ENCODE results near the gene SEMA4G. TPM values are rescaled to one million over a fixed set of nuclear protein-coding genes. Genes with fewer than 3 reads are reported as not detected.

The SEMA4G gene
- total RNA-seq, 1 experiment from 2014 or later, result 8.5 TPM

- H3K9ac ChIP-seq (ENCODE audit: extremely low read depth, insufficient read length, low read length), result no peak overlapping the region
- H3K27ac Mint-ChIP-seq, result no peak overlapping the region
- no peak overlapping the region for H2BK120ac ChIP-seq (ENCODE audit: low read depth, low read length, poor library complexity, severe bottlenecking)
- H4K8ac ChIP-seq (replicated peaks; ENCODE audit: insufficient read length, low read depth, low read length), result no peak overlapping the region
- no CpG with 5 or more reads among the region's 13 CpGs for WGBS (ENCODE audit: extremely low coverage, insufficient read length, low lambda C conversion rate)
- no peak overlapping the region for H2AK5ac ChIP-seq (ENCODE audit: insufficient read length, low read length)
- no peak overlapping the region for H4K5ac ChIP-seq (ENCODE audit: insufficient read length, low read depth, low read length)
- no peak overlapping the region for H2AFZ ChIP-seq (ENCODE audit: low read length)
- peaks cover 32 to 34% of the 10 kb centered on the region in 2 experiments for H3K4me1 Mint-ChIP-seq
- peak; percentile 57 for DNase-seq
- no peaks in the 10 kb centered on the region for H3K79me1 ChIP-seq (ENCODE audit: insufficient read depth, low read depth, low read length, poor library complexity, severe bottlenecking)
- no peak for TF ChIP-seq CTCF (conservative IDR thresholded peaks at IDR 0.05)
- no peak overlapping the region for H3K14ac ChIP-seq (ENCODE audit: insufficient read depth, low read length)
- H3T11ph ChIP-seq (ENCODE audit: low read length), result no peak overlapping the region
- no peaks in the 10 kb centered on the region for H3K27me3 ChIP-seq (ENCODE audit: insufficient read depth, low read length)
- H2BK5ac ChIP-seq (ENCODE audit: insufficient read length, low read length), result no peak overlapping the region
- H3K18ac ChIP-seq (ENCODE audit: insufficient read length, low read depth, low read length), result no peak overlapping the region
- H3K4me1 ChIP-seq (ENCODE audit: insufficient read depth, low read length), result no peaks in the 10 kb centered on the region
- peak overlapping the region; percentile 66 to 84 for H3K4me3 Mint-ChIP-seq
- no peak overlapping the region for H3K4ac ChIP-seq (ENCODE audit: low read depth, low read length)
- H2BK12ac ChIP-seq (ENCODE audit: insufficient read length, low read depth, low read length), result no peak overlapping the region
- H3K56ac ChIP-seq (ENCODE audit: insufficient read length, low read depth, low read length), result no peak overlapping the region
- H4K20me1 ChIP-seq (ENCODE audit: control insufficient read depth, insufficient read depth, insufficient read length), result no peaks in the 10 kb centered on the region
- H4K91ac ChIP-seq (ENCODE audit: insufficient read length, low read depth, low read length), result no peak overlapping the region
- H3K27me3 Mint-ChIP-seq (ENCODE audit: low read depth), result peaks cover 7% of the 10 kb centered on the region
- H3K36me3 Mint-ChIP-seq (ENCODE audit: insufficient read depth in 1 of 3, low read depth in 3 of 3), result peaks cover 0 to 2% (median 0%) of the 10 kb centered on the region in 3 experiments; a peak in 2 of 7 replicates
- peaks cover 12% of the 10 kb centered on the region for H3K23me2 ChIP-seq (ENCODE audit: insufficient read length, low read depth, low read length, poor library complexity, severe bottlenecking)
- no peaks in the 10 kb centered on the region for H3K79me2 ChIP-seq (ENCODE audit: insufficient read depth, low read length)
- H3K4me2 ChIP-seq (ENCODE audit: insufficient read depth, insufficient read length, low read length), result peak overlapping the region; percentile 95
- H2BK15ac ChIP-seq (ENCODE audit: low read depth, low read length), result no peak overlapping the region
- H3K9me3 Mint-ChIP-seq, result no peaks in the 10 kb centered on the region; a peak in 1 of 5 replicates
- no peaks in the 10 kb centered on the region for H3K9me3 ChIP-seq (ENCODE audit: control insufficient read depth, low read depth, low read length)
- H3K23ac ChIP-seq (ENCODE audit: insufficient read length, low read depth, low read length), result no peak overlapping the region
- H3K27ac ChIP-seq (ENCODE audit: insufficient read length, low read depth, low read length), result no peak overlapping the region
- H2BK20ac ChIP-seq (ENCODE audit: low read depth, low read length, poor library complexity, severe bottlenecking), result no peak overlapping the region
These were observed 991 bp downstream of the SEMA4G start for GRCh38 chr10:100970076-100970913.
